NCI-H510A treated with DMSO at 0.1 percent for 48 hours (cell line): ENCODE results near the gene ATP5MG.

ENCODE experiments used
- DNase-seq: peaks from one replicate; lab custom pipeline; 2025; lab: John Stamatoyannopoulos, UW

Gene ATP5MG

DNA sequence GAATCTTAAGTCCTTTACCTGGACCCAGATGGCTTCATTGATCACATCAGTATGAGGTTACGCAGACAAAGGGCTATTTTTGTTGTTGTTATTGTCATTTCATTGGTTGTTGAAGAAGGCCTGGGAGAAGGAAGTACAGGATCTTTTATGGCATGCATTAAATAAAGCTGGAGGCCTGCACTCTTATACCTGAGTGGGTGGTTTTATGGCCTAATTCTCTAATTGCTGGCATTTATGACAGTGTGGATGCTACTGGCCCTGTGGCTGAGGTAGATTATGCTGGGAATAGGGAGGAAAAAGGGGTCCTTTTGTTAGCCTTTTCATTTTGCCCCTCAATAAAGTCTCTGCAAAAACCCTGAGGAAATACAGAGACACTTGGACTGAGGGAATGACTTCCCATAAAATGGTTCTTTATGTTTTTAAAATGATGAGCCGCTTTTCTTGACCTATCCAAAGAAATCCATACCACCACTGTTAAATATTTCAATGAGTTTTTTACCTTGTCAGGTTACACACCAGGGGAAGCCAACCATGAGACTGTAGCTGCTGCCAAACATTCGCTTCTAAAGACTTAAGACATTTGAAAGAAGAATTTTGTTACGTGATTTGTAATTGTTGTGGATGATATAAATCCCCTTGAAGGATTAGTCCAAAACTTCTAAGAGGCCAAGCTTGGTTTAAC lies 41.6 kb downstream of the ATP5MG start:
- no peak for DNase-seq

DNA sequence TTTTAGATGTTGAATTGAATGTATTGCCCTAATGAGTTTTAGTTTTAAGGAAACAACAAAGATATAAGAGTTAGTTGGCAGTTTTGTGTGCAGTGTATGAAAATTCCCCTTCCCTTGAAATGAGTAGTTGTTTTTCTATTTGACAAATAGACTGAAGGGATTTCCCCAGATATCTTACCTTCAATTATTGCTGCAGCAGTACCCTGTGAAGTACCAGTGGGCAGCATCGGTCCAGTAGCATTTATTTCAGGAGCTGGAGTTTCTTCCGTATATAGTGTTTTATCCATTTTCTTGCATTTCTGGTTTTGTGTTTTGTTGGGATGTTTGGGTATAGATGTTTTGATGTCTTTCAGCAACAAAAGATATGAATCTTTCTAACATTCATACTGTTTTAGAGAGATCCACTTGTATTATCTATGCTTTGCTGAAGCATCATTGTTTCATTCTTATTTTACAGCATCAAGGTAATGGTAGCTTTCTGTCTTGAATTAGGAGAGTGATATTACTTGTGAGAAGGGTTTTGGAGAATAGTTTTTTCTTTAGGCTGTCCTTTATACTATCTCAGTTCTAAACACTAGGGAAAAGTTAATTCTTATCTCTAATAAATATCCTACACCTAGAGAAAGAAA lies 42.3 kb downstream of the ATP5MG start:
- DNase-seq: no peak

DNA sequence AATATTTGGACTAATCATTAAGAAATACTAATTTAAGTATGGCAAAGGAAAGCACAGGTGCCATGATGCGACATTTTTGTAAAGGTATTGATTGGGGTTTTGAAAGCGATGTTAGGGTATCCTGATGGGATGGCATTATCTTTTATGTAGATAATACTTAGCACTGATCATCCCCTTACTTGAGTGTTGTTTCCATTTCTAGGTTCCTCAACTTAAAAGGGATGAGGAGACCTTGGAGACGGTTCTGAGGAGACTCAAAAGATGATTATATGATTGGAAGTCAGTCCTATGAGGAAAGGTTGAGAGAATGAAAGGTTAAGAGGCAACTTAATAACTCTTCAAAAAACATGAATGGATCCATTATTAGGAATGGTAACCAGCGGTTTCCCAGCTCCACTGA lies 46.0 kb downstream of the ATP5MG start:
- no peak for DNase-seq

DNA sequence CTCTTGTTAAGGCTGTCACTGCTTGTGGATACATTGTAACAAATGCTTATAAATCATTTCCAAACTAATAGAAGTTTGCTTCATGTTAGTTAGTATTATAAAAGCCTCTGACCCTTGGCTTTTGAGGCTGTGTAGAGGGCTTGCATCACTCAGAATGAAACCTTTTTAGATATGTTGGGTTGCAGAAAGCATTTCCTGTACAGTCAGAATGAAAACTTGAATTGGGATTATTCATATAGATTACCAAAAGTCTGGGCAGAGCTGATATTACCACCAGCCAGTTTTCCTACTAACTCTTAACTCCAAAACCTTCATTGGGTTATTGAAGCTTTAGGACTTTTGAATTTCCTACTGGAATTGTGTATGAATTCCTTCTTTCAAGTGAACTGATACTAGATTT lies 46.9 kb downstream of the ATP5MG start:
- no peak for DNase-seq

GRCh38 chr11:118449316-118449918 lies 48.0 kb downstream of the ATP5MG start:
- no peak for DNase-seq

DNA sequence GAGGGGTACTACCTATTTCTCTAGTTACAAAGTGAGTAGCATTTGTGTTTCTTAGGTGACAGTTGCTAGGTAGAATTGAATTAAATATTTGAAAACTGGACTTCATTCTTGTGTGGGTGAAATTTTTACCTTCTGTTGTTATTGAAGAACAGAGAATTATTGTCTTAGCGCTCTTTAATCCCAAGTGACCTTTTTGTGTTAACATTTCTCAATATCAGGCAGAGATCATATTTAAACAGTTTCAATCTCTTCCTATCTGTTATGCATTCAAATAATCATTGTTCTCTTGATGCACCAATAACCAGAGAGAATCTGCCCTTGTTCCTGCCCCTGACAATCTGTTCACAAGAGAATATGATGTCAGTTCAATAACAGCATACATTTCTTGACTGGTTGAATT lies 49.0 kb downstream of the ATP5MG start:
- no peak for DNase-seq
